NCI-H1930 (cell line): ENCODE data around the gene PPP1R3G.
"Not testable (repeated sequence)": the region's sequence is repeated elsewhere in the genome, so short reads cannot be mapped to it uniquely, and the experiment has no call there.

Experiments
- DNase-seq, 2 experiments: peaks; one replicate each; lab custom pipeline; 2025; lab: John Stamatoyannopoulos, UW

PPP1R3G gene

DNA sequence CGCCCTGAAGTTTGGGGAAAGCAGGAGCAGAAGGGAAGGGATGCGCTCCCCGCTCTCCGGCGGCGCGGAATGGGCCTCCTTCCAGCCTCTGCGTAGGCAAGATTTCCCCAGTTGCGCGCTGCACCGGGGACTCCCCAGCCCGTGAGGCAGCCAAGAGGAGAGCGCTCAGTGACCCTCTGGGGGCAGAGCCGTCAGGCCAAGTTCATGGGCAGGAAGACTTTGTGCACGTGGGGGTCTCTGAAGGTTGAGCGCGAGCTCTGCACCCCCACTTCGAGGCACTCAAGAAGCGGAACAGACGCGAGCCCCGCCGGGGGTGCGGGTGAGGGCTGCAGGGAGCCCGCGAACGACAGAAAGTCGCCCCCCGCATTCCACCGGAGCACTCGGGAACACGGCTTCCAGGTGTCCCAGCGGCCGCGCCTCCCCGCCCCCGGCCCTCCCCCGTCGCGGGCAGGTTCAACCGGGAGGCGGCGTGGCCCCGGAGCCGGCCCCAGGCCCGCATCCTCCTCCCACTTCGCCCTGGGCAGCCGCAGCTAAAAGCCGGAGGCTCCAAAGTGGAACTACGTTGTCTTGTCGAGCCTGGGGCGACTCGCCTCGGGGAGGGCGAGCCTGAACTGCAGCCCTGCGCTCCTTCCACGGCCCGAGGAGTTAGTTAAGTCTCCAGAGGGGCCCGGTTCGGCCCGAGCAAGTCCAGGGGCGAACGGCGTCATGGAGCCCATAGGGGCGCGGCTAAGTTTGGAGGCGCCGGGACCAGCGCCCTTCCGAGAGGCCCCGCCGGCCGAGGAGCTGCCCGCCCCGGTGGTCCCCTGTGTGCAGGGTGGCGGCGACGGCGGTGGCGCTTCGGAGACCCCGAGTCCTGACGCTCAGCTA is at the start of gene PPP1R3G:
PPP1R3G (plus strand) TSS at position 561 of the 867 bp plus-strand sequence; CDS start at position 706, 145 bp downstream.
- peak in 1 of 2 experiments; percentile 6 for DNase-seq

DNA sequence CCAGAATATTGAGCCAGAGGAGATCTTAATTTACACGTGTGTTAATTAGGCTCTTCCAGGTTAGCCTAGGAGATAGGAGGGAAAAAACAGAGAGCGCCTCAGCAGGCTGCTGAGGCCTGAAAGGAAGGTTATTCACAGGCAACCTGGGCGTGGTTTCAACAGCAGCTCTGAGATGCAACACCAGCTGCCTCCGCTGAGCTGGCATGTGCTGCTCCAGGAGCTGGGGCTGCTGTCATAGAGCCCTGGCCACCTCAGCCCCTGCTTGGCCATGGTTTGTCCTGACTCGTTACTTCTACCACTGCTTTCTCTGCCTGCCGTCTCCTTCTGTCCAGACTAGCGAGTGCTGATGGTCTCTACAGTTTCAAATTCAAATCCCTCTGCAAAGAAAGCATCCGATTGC is 48.9 kb upstream of the PPP1R3G start:
- no peak for DNase-seq

DNA sequence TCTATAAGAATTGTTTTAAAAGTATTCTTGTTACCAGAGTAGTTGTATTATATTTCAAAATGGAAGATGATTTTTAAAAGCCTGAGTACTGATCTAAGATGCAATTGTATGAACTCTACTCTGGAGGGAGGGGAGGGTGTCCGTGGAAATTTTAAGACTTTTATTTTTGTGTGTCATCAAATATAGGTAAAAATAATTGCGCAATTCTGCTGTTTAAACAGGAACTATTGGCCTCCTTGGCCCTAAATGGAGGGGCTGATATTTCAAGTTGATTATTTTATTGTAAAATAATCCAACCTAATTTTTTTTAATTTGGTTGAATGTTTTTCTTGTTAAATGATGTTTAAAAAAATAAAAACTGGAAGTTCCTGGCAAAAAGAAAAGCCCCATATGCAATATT is 43.2 kb upstream of the PPP1R3G start:
- no peak for DNase-seq

DNA sequence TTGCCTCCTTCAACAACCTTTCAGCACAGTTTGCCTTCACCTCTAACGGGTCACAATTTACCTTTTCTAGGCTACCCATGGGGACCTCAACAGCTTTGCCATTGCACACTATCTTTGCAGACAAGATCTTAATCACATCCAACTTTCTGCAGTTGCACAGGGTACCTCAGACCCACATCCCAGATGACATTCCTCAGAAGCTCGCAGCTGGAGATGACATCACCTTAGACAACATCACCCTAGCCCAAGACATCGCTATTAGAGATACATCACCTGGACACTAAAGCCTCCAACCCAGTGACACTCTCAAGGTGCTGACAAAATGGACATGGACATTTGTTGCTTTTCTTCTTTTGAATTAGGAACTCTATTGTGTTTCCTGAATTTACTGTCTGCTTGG is 42.7 kb upstream of the PPP1R3G start:
- DNase-seq, result no peak

DNA sequence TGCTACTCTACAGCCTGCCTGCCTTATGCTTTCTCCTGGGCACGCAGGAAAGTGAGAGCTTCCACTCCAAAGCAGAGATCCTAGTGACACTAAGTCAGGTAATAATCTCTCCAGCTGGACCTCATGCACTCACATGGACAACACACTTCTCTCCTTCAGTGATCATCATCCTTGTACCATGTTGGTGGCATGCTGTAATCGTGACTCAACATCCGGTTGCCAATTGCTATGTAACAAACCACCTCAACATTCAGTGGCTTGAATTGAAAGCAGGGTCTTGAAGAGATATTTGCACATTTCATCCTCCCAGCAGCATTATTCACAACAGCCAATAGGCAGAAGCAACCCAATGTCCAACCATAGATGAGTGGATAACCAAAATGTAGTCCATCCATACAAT is 40.3 kb upstream of the PPP1R3G start:
- no peak for DNase-seq

DNA sequence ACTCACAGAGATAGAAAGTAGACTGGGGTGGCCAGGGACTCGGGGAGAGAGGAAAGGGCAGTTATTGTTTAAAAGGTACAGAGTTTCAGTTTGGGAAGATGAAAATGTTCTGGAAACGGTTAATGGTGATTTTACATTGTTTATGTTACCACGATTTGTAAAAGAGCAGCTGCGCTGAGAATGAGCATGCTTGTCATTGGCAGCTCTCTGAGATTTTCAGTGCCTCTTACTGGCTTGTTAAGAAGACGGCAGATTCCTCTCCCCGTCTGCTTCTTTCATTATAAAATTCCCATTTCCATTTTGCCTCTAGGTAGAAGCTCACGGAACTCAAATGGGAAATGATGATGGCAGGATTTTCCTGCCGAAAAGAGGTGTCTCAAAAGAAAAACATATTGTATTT is 39.7 kb upstream of the PPP1R3G start:
- no peak for DNase-seq

DNA sequence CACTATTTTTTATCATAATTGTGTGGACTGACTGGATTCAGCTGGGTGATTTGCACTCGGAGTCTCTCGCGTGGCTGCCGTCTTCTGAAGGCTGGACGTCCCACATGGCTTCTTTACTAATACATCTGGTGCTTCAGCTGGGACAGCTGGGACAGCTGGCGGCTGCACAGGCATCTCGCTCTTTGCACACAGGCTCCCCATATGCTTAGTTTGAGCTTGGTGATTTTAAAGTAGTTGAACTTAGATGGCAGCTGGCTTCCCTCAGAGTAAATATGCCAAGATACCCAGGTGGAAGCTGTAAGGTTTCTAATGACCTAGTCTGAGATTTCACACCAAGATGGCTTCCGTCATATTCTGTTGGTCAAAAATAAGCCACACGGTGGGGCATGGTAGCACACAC is 38.7 kb upstream of the PPP1R3G start:
- no peak for DNase-seq

DNA sequence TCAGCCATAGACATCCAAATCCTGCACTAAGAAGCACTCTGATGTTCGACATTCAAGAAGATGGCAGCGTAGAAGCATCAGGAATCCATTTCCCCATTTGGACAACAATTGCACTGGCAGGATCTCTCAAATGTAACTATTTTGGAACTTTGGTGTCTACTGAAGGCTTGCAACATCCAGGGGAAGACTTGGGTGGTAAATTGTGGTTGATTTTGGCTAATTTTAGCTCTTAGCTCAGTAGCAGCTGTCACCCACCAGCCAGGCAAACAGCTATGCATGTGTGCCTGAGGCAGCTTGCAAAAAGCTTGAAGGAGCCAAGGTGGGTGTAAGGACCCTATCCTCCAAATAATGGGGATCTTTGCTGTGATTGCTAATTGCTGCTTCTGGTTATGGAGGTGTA is 35.1 kb upstream of the PPP1R3G start:
- no peak for DNase-seq

DNA sequence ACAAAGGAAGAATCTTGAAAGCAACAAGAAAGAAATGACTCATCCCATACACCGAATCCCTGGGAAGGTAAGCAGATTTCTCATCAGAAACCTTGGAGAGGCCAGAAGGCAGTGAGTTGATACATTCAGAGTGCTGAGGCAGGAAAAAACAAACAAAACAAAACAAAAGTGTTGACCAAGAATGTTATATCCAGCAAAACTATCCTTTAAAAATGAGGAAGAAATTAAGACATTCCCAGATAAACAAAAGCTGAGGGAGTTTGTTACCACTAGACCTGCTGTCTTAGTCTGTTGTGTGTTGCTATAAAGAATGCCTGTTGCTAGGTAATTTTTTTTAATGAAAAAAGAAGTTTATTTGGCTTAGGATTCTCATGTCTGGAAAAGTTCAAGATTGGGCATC is 33.7 kb upstream of the PPP1R3G start:
- DNase-seq, result no peak

DNA sequence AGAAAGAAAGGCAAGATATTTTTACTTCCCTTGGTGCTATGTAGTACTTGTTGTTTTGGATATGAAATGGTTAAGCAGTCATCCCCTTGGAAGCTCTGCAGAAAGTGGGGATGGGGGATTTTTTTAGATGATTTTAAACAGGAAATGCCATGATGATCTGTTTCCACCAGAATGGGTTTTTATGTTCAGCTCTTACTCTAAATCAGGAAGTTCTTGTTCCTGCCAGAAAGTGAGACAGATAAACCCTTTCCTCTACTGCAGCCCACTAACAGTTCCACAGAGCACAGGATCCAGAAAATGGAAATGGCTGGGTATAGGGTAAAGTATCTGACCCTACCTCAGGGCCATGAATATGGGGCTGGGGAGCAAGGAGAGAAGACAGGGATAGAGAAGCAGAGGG is 32.1 kb upstream of the PPP1R3G start:
- no peak for DNase-seq

DNA sequence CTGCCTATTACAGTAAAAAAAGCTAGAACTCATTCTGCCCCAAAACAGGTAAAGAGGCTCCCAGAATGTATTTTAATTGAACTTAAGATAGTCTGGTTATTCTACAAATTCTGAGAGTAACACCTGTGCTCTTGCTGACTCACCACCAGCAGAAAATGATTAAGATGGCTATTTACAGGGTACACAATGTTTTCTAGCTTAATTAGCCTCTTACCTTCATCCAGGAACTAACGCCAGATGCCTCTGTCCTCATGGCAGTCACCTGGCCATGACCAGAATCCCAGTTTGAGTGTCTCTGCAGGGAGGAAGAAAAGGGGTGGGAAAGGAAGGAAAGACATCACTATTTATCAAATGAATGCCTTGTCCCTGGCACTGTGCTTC is 31.3 kb upstream of the PPP1R3G start:
- no peak for DNase-seq

DNA sequence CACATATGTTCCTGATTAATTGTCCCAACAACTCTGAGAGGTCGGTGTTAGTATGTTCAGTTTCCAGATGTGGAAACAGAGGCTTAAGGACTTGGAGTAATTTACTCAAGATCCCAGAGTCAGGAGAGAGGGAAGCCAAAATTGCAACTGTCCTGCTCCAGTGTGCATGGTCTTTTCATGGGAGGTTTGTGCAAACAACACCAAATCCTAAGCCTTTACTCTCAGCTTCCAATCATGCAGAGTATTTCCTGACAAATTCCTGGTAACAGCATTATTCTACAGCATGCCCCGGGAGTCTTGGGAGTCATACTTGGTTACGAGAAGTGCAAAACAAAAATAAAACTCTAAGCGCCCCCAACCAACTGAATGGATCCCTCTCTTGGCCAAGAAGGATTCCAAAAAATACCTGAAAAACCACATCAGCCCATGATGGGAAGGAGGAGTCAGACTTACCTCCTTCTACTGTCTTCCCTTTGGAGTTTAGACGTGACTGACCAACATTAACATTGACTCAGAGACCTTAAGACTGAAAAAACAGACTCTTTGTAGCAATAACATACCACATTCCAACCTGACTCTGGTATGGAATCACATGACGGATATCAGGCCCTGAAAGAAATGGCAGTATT is 30.8 kb upstream of the PPP1R3G start:
- no peak for DNase-seq

DNA sequence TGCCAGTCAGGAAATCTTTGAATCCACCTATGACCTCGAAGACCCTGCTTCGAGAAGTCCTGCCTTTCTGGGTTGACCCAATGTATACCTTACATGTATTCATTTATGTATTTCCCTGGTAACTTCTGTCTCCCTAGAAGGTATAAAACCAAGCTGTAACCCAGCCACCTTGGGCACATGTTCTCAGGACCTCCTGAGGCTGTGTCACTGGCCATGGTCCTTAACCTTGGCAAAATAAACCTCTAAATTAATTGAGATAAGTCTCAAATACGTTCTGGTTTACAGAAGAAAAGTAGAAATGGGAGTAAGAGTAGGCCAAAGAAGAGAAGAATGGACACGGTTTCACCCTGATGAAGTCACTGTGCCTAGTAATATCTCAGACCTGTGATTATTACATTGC is 30.0 kb upstream of the PPP1R3G start:
- DNase-seq, result no peak

DNA sequence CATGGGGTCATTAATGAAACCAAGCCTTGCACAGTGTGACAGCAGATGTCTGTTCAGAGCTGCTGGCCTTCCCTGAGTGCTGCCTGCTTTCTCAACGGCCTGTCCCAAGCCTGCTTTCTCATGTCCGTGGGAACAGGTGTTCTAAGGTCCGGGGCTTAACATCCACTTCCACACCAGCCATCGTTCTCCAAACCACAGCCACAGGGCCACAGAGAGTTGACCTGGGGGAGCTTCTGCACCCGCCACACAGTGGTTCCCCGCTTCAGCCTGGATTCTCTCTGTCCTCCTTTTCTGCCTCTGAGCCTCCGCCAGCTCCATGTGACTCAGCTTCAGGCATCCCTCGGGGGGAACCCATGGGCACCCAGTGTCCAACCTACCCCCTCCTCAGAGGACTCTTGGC is 26.9 kb upstream of the PPP1R3G start:
- no peak for DNase-seq

DNA sequence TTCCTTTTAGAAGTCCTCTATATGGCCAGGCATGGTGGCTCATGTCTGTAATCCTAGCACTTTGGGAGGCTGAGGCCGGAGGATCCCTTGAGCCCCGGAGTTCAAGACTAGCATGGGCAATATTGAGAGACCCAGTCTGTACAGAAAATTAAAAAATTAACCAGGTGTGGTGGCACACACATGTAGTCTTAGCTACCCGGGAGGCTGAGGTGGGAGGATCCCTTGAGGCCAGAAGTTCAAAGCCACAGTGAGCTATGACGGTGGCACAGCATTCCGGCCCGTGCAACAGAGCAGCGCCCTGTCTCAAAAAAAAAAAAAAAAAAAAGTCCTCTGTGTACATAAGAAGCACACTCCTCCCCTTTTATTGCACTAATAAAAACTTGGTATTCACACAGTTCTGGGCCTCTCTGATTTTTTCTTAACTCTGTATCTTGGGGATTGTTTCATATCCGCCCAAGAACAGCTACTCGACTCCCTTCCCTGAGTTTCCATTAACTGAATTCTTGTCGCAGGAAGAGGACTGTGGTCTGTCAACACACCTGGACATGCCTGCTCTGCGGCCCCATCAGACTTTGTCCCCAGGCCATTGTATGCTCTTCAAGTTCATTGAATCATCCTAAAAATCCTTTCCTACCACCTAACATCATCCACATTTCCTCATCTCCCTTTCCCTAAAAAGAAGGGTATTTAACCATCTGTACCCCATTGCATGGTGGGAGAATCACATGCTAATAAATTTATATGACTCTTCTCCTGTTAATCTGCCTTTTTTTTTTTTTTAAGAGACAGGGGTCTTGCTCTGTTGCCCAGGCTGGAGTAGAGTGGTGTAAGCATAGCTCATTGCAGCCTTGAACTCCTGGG is 25.9 kb upstream of the PPP1R3G start:
- no peak for DNase-seq

DNA sequence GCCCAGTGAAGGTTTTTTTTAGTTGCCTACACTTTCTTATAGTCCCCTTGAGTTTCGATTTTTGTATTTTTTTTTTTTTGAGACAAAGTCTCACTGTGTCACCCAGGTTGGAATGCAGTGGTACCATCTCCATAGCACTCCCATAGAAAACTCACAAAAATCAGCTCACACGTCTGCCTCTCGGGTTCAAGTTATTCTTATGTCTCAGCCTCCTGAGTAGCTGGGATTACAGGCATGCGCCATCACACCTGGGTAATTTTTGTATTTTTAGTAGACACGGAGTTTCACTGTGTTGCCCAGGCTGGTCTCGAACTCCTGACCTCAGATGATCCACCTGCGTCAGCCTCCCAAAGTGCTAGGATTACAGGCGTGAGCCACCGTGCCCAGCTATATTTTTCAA is 24.7 kb upstream of the PPP1R3G start:
- DNase-seq, result not testable (repeated sequence)

DNA sequence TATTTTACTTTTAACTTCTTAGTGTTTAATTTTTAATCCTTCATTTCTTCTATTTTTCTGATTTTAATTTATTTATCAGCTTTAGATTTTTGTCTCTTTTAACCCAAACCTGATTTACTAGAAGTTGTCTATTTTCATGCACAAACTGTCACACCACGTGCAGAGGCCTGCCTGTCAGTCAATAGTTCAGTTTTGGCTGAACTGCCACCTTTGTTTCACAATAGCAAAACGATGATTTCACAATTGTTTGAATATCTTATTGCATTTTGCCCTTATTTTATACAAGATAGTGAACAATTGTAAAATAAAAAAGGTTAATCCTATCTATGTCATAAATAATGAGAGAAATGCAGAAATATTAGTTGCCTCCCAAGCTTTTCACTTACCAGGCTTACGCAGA is 24.0 kb upstream of the PPP1R3G start:
- DNase-seq, result no peak

DNA sequence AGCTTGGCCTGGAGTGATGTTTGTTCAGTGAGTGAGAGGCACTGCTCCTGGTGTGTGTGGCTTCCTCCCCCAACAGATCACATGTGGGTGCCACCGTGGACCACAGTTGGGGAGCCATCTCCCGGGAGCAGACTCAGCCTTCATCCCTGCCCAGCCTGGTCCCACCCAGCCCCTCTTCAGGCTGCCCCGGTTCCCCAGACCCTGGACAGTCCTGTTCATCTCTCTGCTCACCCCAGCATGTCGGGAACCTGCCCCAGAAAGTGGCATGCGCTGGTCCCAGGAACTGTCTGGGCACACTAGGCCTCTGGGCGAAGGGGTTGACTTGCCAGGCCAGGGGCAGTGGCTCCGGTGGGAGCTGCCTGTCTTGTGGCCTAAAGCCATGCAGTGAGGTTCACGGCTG is 21.5 kb upstream of the PPP1R3G start:
- DNase-seq, result no peak

DNA sequence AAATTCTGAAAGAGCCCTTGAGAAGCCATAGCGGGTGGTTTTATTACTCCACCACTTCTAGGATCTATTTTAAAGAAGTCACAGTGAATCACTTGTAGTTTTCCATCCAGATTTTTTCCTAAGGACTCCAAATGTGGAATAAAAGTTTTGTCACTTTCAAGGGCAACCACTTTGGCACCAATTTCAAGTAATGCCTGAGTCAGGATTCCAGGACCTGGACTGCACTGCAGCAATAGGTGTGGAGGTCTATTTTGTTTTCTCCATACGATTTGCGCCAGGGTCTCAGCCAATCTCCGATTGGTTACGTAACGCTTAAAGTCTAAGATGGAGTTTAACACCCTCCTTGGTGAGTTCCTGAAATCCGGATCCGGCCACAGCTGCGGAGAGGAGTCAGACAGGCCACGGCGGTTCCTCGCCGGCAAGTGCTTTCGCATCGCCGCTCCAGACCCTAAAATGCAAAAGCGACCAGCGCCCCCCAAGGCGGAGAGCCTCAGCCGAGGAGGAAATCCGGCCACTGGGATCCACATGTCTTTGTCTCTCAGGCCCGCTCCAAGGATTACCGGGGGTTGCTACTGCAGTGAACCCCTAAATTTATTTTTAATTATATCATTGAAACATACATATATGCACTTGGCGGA is 18.6 kb upstream of the PPP1R3G start:
- DNase-seq, result no peak

DNA sequence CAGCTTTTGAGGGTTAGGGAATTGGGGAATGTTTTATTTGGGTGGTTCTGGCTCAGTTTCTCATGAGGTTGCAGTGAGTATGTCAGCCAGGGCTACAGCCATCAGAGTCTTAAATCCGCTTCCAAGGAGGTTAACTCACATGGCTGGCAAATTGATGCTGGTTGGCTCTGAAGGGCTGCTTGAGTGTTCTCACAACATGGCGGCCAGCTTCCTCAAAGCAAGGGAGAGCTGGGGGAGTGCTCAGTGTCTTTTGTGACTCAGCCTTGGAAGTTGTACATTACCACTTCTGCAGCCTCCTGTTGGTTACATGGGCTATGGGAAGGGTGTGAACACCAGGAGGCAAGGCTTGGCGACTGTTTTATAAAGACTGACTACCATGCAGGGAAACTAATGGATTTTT is 17.8 kb upstream of the PPP1R3G start:
- no peak for DNase-seq

DNA sequence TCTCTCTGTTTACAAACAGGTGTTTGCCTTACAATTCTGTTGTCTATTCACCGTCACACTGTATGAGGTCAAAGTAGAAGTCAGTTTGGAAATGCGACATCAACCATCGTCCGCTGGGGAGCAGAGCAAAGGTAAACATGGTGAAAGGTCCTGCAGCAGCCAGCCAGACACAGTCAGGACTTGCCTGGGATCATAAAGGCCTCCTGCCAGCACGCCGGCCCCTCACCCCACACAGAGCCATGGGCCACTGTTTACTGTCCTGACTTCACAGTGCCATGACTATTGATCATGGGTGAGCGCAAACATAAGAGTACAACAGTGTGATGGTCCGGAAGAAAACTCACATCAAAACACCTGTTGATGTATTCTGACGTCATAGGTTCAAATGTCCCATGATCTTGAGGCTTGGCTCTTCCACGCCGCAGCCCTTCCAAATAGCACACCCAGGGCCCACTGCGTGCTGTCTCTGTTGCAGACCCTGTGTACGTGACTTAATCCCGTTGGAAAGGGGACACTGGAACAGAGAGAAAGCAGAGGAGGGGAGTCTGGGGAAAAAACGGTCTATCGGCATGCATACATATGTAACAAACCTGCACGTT is 16.9 kb upstream of the PPP1R3G start:
- no peak for DNase-seq

DNA sequence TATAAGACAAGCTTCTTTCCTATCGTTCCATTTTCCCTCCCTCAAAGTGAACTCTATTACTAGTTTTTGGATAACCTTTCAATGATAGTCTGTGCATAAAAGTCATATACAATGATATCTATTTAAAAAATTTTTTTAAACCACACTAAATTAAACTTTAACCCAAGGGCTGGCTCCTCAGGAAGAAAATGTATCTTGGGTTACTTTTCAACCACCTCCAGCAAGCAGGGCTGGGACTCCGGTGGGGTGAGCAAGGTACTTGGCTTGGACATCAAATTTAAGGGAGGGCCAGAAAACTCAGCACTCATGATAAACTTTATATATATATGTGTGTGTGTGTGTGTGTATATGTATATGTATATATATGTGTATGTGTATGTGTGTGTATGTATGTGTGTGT is 13.9 kb upstream of the PPP1R3G start:
- DNase-seq, result no peak
